ENCODE measurements around the gene DOCK8. TPM values are rescaled to one million over a fixed set of nuclear protein-coding genes. Genes with fewer than 3 reads are reported as not detected.

DOCK8 gene
- total RNA-seq, 1 experiment from 2014 or later = 1.4 TPM

DNA sequence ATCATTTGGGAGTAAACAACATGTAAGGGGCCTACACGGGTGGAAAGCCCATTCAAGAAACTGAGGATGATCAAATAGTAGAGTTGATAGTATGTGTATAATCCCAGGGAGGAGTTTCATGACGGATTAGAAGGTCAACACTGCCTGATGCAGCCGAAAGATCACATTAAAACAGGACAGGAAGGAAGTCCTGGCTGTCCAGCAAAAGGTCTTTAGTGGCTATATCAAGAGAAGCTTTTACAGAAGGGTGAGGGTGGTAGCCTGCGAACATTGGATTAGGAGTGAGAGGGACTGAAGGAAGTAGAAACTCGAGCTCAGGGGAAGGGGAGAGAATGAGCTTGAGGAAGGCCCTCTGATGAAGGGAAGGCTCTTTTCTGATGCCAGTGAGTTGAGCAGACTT lies 36.0 kb downstream of the DOCK8 start:
- no peaks in the 10 kb centered on the region for H3K23me2 ChIP-seq (ENCODE audit: insufficient read length, low read depth, low read length, poor library complexity, severe bottlenecking)
- no peak overlapping the region for H3K56ac ChIP-seq (ENCODE audit: insufficient read length, low read depth, low read length)
- H3K23ac ChIP-seq (ENCODE audit: insufficient read length, low read depth, low read length) = no peak overlapping the region
- WGBS (ENCODE audit: extremely low coverage, insufficient read length, low lambda C conversion rate) = no CpG with 5 or more reads among the region's 5 CpGs
- no peak overlapping the region for H3K18ac ChIP-seq (ENCODE audit: insufficient read length, low read depth, low read length)
- no peaks in the 10 kb centered on the region for H3K27me3 ChIP-seq (ENCODE audit: insufficient read depth, low read length)
- no peak overlapping the region for H2BK20ac ChIP-seq (ENCODE audit: low read depth, low read length, poor library complexity, severe bottlenecking)
- H3K27ac ChIP-seq (ENCODE audit: insufficient read length, low read depth, low read length) = no peak overlapping the region
- H4K5ac ChIP-seq (ENCODE audit: insufficient read length, low read depth, low read length) = no peak overlapping the region
- H3K4me2 ChIP-seq (ENCODE audit: insufficient read depth, insufficient read length, low read length) = no peak overlapping the region
- no peak overlapping the region for H2BK5ac ChIP-seq (ENCODE audit: insufficient read length, low read length)
- H3K14ac ChIP-seq (ENCODE audit: insufficient read depth, low read length) = no peak overlapping the region
- no peak overlapping the region for H4K8ac ChIP-seq (replicated peaks; ENCODE audit: insufficient read length, low read depth, low read length)
- peaks cover 2% of the 10 kb centered on the region; the same call in 1 of the 2 replicates for H3K4me1 ChIP-seq (ENCODE audit: insufficient read depth, low read length)
- DNase-seq = no peak
- no peak overlapping the region for H2BK120ac ChIP-seq (ENCODE audit: low read depth, low read length, poor library complexity, severe bottlenecking)
- no peak overlapping the region for H3T11ph ChIP-seq (ENCODE audit: low read length)
- TF ChIP-seq, protein P1, sequence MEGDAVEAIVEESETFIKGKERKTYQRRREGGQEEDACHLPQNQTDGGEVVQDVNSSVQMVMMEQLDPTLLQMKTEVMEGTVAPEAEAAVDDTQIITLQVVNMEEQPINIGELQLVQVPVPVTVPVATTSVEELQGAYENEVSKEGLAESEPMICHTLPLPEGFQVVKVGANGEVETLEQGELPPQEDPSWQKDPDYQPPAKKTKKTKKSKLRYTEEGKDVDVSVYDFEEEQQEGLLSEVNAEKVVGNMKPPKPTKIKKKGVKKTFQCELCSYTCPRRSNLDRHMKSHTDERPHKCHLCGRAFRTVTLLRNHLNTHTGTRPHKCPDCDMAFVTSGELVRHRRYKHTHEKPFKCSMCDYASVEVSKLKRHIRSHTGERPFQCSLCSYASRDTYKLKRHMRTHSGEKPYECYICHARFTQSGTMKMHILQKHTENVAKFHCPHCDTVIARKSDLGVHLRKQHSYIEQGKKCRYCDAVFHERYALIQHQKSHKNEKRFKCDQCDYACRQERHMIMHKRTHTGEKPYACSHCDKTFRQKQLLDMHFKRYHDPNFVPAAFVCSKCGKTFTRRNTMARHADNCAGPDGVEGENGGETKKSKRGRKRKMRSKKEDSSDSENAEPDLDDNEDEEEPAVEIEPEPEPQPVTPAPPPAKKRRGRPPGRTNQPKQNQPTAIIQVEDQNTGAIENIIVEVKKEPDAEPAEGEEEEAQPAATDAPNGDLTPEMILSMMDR (conservative IDR thresholded peaks at IDR 0.05) = no peak
- H2AFZ ChIP-seq (ENCODE audit: low read length) = no peak overlapping the region
- no peaks in the 10 kb centered on the region for H4K20me1 ChIP-seq (ENCODE audit: control insufficient read depth, insufficient read depth, insufficient read length)
- Mint-ChIP-seq H3K9me3 (peaks cover 0 to 3% of the 10 kb centered on the region in 2 experiments; a peak in 1 of 5 replicates), H3K36me3 (ENCODE audit: insufficient read depth in 1 of 3, low read depth in 3 of 3) (no peaks in the 10 kb centered on the region), H3K27ac (peak overlapping the region in 1 of 3 experiments; percentile 74; a peak in 2 of 7 replicates), H3K27me3 (ENCODE audit: low read depth) (no peaks in the 10 kb centered on the region), H3K4me3 (no peak overlapping the region), H3K4me1 (peaks cover 14 to 17% of the 10 kb centered on the region in 2 experiments)
- H3K79me2 ChIP-seq (ENCODE audit: insufficient read depth, low read length) = no peaks in the 10 kb centered on the region
- H2AK5ac ChIP-seq (ENCODE audit: insufficient read length, low read length) = no peak overlapping the region
- no peaks in the 10 kb centered on the region for H3K9me3 ChIP-seq (ENCODE audit: control insufficient read depth, low read depth, low read length)
- H2BK12ac ChIP-seq (ENCODE audit: insufficient read length, low read depth, low read length) = no peak overlapping the region
- no peaks in the 10 kb centered on the region for H3K79me1 ChIP-seq (ENCODE audit: insufficient read depth, low read depth, low read length, poor library complexity, severe bottlenecking)
- no peak overlapping the region for H2BK15ac ChIP-seq (ENCODE audit: low read depth, low read length)
- no peak overlapping the region for H3K9ac ChIP-seq (ENCODE audit: extremely low read depth, insufficient read length, low read length)
- no peak overlapping the region for H3K4ac ChIP-seq (ENCODE audit: low read depth, low read length)
- H4K91ac ChIP-seq (ENCODE audit: insufficient read length, low read depth, low read length) = no peak overlapping the region
